ENCODE data around the gene CBR1. TPM values are rescaled to one million over a fixed set of nuclear protein-coding genes. Genes with fewer than 3 reads are reported as not detected.

CBR1 gene
- total and polyA plus RNA-seq, 9 of the 15 experiments (the other 6 are each of a cell fraction or from before 2014, with no cell fraction given), result 2.5 to 33.8 (median 15.1) TPM

- TF ChIP-seq TFAP4 (CRISPR knock-in tag; IDR thresholded peaks at IDR 0.05; ENCODE audit: borderline replicate concordance) (peak; percentile 28; the same call in 1 of the 2 replicates), FOXK2 (conservative IDR thresholded peaks at IDR 0.05 in 1 of 2, IDR thresholded peaks at IDR 0.05 in 1 of 2; ENCODE audit: low read depth in 2 of 2) (no peak), TBP (optimal IDR thresholded peaks at IDR 0.05; ENCODE audit: low read depth, low read length) (no peak), ZFP1 (CRISPR knock-in tag; IDR thresholded peaks at IDR 0.05) (no peak)
Observed at GRCh38 chr21:36035381-36035791, 34.4 kb upstream of the CBR1 start (continued).

- no peaks in the 10 kb centered on the region for H3K27me3 ChIP-seq (ENCODE audit: control insufficient read depth in 2 of 2, insufficient read depth in 2 of 2, low read length in 2 of 2)
- in situ Hi-C loops (cut with MboI) (no loop called here), intact Hi-C loops (cut with micrococcal nuclease) (no loop called here)
- no peak overlapping the region for H3K27ac ChIP-seq (ENCODE audit: extremely low read depth, low read depth, low read length)
- no peak overlapping the region for H3K4me2 ChIP-seq (ENCODE audit: insufficient read depth, low read length)
- H3K4me3 ChIP-seq, result no peak overlapping the region
- ATAC-seq (no peak), DNase-seq (ENCODE audit: extremely low read depth in 1 of 4, low spot score in 3 of 4) (no peak), FAIRE-seq (no peak)
- H3K9me3 ChIP-seq (replicated peaks; ENCODE audit: control insufficient read depth, insufficient read depth, low read depth, low read length), result no peaks in the 10 kb centered on the region
- peaks cover 82% of the 10 kb centered on the region for H3K36me3 ChIP-seq (ENCODE audit: control insufficient read depth, insufficient read depth, low read length)
- H3K9me1 ChIP-seq (ENCODE audit: control insufficient read depth, insufficient read depth, low read length), result no peaks in the 10 kb centered on the region
- no peak overlapping the region for H2AFZ ChIP-seq (ENCODE audit: low read depth, low read length)
- POLR2A ChIA-PET, result no interaction called here
- no peaks in the 10 kb centered on the region; a peak in 1 of 5 replicates for H3K4me1 ChIP-seq (replicated peaks in 1 of 2; ENCODE audit: control insufficient read depth in 2 of 2, insufficient read depth in 2 of 2, low read length in 2 of 2)
- peak overlapping the region in 1 of 2 experiments; percentile 12; a peak in 1 of 4 replicates for H3K9ac ChIP-seq (ENCODE audit: insufficient read depth in 1 of 2, low read depth in 2 of 2, low read length in 2 of 2)
- 88% methylated on average over 17 of the region's 17 CpGs for WGBS (ENCODE audit: insufficient coverage, low coverage, missing lambda C conversion rate)
- BruUV-seq (replicated peaks), result no TSS peak
- H3K79me2 ChIP-seq (ENCODE audit: control insufficient read depth, insufficient read depth, low read length), result no peaks in the 10 kb centered on the region
- CTCF ChIA-PET (ENCODE audit: low intra/inter-chr PET ratio), result interaction anchor here (0.5 kb wide), 1 partner anchor 1321 kb away, joined by 3 read pairs; no protein-coding TSS in a partner anchor
- H4K20me1 ChIP-seq (replicated peaks; ENCODE audit: control insufficient read depth, insufficient read depth, low read length), result no peaks in the 10 kb centered on the region
- no peak for TF ChIP-seq NR2F6 (CRISPR knock-in tag; IDR thresholded peaks at IDR 0.05)
- no peak for TF ChIP-seq FOXO4 (CRISPR knock-in tag; IDR thresholded peaks at IDR 0.05)
Observed at GRCh38 chr21:36038701-36039497, 30.9 kb upstream of the CBR1 start.

Data from K562 (cell line).